Ecto neural progenitor cell (in vitro differentiated cells): Measurements from ENCODE around the gene IGSF10.

Experiments used
- DNase-seq: peaks from one replicate; pipeline ENCODE4 v3.0.0-alpha.2; 2018; ENCODE audit warnings: low spot score

The IGSF10 gene

DNA sequence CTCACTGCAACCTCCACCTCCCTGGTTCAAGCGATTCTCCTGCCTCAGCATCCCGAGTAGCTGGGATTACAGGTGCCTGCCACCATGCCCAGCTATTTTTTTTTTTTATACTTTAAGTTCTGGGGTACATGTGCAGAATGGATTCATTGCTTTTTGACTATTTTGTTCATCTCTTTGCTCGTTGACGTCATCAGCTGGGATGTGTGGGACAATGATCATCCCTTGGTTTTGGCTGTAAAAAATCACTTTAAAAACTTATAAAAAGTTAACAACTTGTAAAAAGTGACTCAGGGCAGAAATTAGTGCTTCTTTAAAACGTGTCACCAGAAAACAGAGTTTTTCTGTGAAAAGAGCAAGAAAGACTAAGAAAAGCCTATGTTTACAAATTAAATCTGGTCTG lies 37.8 kb downstream of the IGSF10 start:
- no peak for DNase-seq

DNA sequence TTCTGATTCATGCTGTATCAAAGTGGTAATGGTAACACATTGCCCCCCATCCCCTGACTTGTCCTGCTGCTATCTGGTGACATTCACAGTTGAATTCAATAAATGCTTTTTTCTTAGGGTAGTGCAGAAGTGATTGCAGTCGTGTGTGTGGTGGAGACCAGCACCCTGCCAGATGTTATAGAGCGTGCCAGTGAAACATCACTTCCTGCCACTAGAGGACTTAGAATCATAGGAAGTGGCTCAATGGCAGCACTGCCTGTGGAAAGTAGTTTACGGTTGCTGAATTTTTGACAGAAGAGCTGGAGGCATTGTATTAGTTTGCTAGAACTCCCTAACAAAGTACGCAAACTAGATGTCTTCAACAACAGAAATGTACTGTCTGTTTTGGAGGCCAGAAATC lies 38.9 kb downstream of the IGSF10 start:
- DNase-seq, result no peak

DNA sequence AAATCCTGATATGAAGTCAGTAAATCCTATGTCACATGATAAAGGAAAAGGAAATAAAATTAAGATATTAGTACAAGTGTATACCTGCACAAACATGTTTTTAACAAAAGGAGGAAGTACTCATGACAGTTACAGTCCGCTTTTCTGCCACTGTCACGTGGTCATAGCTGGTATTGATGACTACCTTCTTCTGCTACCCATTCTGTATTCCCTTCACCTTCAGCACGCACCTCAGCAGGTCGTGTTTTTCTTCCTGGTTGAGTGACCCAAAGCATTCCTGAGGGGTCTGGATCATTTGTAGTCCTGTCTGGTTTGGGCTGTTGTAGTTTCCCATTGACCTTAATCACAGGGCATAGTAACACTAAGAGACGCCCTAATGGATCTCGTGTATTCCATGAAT lies 41.1 kb downstream of the IGSF10 start:
- no peak for DNase-seq

DNA sequence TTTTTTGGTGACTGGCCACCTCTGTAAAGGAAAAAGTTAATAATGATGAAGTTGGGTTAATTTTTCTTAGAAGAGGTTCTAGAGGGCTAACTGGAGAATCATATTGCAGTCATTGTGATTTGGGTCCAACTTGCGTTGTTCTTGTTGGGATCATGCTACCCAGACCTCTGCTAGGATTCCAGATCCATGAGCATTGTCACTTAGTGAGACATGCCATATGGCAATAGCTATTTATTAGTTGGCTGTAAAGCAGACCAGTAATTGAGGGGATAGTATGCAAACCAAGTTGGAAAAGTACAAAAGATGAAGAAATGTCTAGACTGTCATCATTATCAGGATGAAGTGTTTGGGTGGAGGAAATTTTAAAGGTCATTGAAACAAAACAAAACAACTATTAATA lies 45.6 kb downstream of the IGSF10 start:
- DNase-seq, result no peak

DNA sequence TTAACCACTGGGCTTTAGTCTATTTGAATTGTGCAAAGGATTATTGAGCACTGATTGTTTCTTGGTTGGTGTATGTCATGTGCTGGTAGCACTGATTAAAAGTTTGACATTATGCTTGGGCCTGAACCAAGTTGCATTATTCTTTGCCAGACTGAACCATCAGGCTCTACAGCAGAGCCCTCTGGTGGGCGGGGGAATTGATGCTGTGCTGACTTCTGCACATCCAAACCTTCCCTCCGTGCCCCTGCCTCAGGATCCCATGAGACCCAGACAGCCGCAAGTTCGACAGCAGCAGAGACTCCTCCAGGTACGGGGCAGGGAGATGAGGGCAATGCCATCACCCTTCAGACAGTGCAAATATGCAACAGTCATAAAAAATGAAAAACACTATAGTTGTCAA lies 47.9 kb downstream of the IGSF10 start:
- DNase-seq, result no peak
